Measurements from ENCODE around the gene ACSF3. TPM values are rescaled to one million over a fixed set of nuclear protein-coding genes. Genes with fewer than 3 reads are reported as not detected.

The ACSF3 gene
- total RNA-seq, 4 donors from 2014 or later, result 29.9 to 48.0 (median 40.3) TPM

DNA sequence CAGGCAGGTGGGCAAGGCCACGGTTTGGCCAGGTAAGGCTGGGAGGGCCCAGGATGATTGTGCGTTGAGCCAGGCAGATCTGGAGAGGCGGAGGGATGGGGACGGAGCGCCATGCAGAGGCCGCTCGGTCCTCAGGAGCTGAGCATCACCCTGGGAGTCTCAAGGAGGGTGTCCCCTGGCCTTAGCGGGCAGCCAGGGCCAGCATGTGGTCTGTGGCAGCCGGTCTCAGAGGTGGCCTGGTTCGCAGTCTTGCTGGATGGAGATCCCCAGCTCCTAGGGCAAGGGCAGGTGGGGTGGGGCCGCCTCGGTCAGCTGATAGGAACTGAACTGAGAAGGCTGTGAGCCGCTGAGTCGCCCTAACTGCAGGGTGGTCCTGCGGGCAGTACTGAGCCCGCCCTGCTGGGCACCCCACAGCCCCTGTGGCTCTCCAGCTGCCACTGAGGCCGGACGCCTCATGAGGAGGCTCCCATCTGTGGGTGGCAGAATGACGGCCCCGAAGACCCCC lies 66.2 kb downstream of the ACSF3 start:
- TF ChIP-seq POLR2A (IDR thresholded peaks at IDR 0.05), result no peak
- TF ChIP-seq, protein P1, sequence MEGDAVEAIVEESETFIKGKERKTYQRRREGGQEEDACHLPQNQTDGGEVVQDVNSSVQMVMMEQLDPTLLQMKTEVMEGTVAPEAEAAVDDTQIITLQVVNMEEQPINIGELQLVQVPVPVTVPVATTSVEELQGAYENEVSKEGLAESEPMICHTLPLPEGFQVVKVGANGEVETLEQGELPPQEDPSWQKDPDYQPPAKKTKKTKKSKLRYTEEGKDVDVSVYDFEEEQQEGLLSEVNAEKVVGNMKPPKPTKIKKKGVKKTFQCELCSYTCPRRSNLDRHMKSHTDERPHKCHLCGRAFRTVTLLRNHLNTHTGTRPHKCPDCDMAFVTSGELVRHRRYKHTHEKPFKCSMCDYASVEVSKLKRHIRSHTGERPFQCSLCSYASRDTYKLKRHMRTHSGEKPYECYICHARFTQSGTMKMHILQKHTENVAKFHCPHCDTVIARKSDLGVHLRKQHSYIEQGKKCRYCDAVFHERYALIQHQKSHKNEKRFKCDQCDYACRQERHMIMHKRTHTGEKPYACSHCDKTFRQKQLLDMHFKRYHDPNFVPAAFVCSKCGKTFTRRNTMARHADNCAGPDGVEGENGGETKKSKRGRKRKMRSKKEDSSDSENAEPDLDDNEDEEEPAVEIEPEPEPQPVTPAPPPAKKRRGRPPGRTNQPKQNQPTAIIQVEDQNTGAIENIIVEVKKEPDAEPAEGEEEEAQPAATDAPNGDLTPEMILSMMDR (IDR thresholded peaks at IDR 0.05), result no peak
- no peak for TF ChIP-seq EP300 (IDR thresholded peaks at IDR 0.05)
- Histone ChIP-seq H3K27ac (no peak overlapping the region), H3K36me3 (no peaks in the 10 kb centered on the region), H3K9me3 (no peaks in the 10 kb centered on the region), H3K4me3 (no peak overlapping the region), H3K4me1 (peaks cover 0 to 34% (median 13%) of the 10 kb centered on the region in 4 donors), H3K27me3 (peaks cover 0 to 5% of the 10 kb centered on the region in 2 donors)
- 82 to 87% methylated on average over 13 to 17 of the region's 20 CpGs for WGBS, 2 donors
- DNase-seq (ENCODE audit: low spot score in 2 of 2), result no peak

DNA sequence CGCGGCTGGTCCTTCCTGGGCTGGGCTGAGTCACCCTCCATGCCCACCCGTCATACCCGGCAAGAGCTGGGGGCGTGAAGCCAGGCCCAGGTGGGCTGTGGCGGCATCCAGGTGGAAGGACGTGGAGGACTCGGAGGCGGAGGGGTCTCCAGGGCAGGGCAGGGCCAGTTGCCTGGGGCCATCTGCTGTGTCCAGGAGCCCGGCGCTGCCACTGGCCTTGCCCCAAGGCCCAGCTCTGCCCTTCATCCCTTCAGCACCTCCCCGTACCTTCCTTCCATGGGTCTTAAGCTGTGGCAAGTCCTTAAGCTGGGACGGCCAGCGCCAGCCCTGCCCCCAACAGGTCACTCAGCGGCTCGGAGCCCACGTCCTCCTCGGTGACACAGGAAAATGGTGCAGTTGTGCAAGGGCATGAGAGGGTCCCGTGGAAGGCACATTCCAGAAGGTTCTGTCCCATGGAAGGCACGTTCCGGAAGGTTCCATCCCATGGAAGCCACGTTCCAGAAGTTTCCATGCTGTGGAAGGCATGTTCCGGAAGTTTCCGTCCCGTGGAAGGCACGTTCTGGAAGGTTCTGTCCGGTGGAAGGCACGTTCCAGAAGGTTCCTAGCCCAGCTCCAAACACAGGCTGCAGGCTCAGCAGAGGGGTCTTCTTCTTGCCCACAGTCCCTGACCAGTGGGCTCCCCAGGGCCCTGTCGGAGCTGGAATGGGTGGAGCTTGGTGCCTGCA lies 67.5 kb downstream of the ACSF3 start:
- no peaks in the 10 kb centered on the region for H3K9me3 ChIP-seq
- no peak overlapping the region for H3K27ac ChIP-seq
- no peak for DNase-seq (ENCODE audit: low spot score in 2 of 2)
- 85 to 91% methylated on average over 18 to 28 of the region's 29 CpGs for WGBS, 2 donors
- peaks cover 0 to 21% (median 3%) of the 10 kb centered on the region in 4 donors for H3K4me1 ChIP-seq
- TF ChIP-seq, protein P1 (IDR thresholded peaks at IDR 0.05), result no peak
- TF ChIP-seq POLR2A (IDR thresholded peaks at IDR 0.05) (no peak), EP300 (IDR thresholded peaks at IDR 0.05) (no peak)
- no peaks in the 10 kb centered on the region for H3K36me3 ChIP-seq
- peaks cover 0 to 11% of the 10 kb centered on the region in 2 donors for H3K27me3 ChIP-seq
- H3K4me3 ChIP-seq, result no peak overlapping the region

- Histone ChIP-seq H3K4me1 (peaks cover 0 to 14% (median 3%) of the 10 kb centered on the region in 4 donors), H3K27ac (no peak overlapping the region), H3K9me3 (no peaks in the 10 kb centered on the region), H3K4me3 (no peak overlapping the region), H3K27me3 (peaks cover 0 to 18% of the 10 kb centered on the region in 2 donors), H3K36me3 (no peaks in the 10 kb centered on the region)
- TF ChIP-seq EP300 (IDR thresholded peaks at IDR 0.05) (no peak), POLR2A (IDR thresholded peaks at IDR 0.05) (no peak)
- TF ChIP-seq, protein P1 (IDR thresholded peaks at IDR 0.05), result no peak
- no peak for DNase-seq (ENCODE audit: low spot score in 2 of 2)
- WGBS, 2 donors, result 87% methylated on average over 37 to 38 of the region's 40 CpGs
These were observed 68.4 kb downstream of the ACSF3 start for GRCh38 chr16:89161763-89162713.

GRCh38 chr16:89163297-89163696 lies 69.6 kb downstream of the ACSF3 start:
- H3K9me3 ChIP-seq, result no peaks in the 10 kb centered on the region
- peaks cover 0 to 19% (median 7%) of the 10 kb centered on the region in 4 donors for H3K4me1 ChIP-seq
- no peak overlapping the region for H3K4me3 ChIP-seq
- WGBS, 2 donors, result 88 to 93% methylated on average over 9 of the region's 9 CpGs
- TF ChIP-seq POLR2A (IDR thresholded peaks at IDR 0.05) (no peak), EP300 (IDR thresholded peaks at IDR 0.05) (no peak)
- TF ChIP-seq, protein P1 (IDR thresholded peaks at IDR 0.05), result no peak
- no peak for DNase-seq (ENCODE audit: low spot score in 2 of 2)
- no peaks in the 10 kb centered on the region for H3K36me3 ChIP-seq
- no peak overlapping the region for H3K27ac ChIP-seq
- peaks cover 0 to 28% of the 10 kb centered on the region in 2 donors for H3K27me3 ChIP-seq
